ENCODE results near the gene TRABD2B. TPM values are rescaled to one million over a fixed set of nuclear protein-coding genes. Genes with fewer than 3 reads are reported as not detected.

The TRABD2B gene
- total RNA-seq, 1 donor from 2014 or later = not detected

DNA sequence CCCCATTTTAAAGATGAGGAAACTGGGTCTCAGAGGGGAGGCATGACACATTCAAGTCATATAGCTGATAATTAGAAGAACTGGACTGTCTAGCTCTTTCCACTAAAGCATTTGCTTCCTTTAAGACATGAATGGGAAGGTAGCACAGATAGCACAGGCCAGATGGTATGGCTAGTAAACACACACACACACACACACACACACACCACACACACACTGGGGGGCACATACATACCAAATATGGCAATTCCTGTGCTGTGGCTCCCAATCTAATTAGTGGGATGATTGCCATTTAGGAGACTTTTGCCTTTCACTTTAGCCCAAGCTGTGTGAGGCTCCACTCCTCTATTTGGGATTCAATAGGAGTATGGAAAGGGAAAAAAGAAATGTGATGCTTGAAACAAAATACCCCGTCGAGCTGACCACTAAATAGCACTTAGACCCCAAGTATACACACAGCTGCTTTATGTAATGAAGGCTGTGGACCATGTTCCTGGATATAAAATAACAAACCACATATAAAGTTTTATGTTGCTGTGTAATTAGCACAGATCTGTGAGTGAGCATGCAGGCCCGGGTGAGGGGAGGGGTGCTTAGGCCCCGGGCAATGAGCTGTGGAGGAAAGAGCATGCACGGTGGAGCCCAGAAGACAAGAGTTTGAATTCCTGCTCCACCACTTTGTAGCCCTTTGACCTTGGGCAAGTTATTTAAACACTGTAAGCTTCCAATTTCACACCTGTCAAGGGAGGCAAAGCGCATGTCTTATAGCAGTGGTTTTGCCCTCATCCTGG is 6.8 kb upstream of the TRABD2B start:
- no peak for DNase-seq (ENCODE audit: extremely low spot score, unreplicated experiment)
- H3K4me1 Mint-ChIP-seq (ENCODE audit: unreplicated experiment) = no peaks in the 10 kb centered on the region
- peaks cover 29% of the 10 kb centered on the region for H3K27me3 Mint-ChIP-seq (ENCODE audit: unreplicated experiment)
- no peak overlapping the region for H3K4me3 Mint-ChIP-seq (ENCODE audit: unreplicated experiment)
- TF ChIP-seq, protein P1, sequence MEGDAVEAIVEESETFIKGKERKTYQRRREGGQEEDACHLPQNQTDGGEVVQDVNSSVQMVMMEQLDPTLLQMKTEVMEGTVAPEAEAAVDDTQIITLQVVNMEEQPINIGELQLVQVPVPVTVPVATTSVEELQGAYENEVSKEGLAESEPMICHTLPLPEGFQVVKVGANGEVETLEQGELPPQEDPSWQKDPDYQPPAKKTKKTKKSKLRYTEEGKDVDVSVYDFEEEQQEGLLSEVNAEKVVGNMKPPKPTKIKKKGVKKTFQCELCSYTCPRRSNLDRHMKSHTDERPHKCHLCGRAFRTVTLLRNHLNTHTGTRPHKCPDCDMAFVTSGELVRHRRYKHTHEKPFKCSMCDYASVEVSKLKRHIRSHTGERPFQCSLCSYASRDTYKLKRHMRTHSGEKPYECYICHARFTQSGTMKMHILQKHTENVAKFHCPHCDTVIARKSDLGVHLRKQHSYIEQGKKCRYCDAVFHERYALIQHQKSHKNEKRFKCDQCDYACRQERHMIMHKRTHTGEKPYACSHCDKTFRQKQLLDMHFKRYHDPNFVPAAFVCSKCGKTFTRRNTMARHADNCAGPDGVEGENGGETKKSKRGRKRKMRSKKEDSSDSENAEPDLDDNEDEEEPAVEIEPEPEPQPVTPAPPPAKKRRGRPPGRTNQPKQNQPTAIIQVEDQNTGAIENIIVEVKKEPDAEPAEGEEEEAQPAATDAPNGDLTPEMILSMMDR (IDR thresholded peaks at IDR 0.05) = no peak
- no peaks in the 10 kb centered on the region for H3K36me3 Mint-ChIP-seq (ENCODE audit: unreplicated experiment)
- H3K27ac Mint-ChIP-seq (ENCODE audit: unreplicated experiment) = no peak overlapping the region
- no peaks in the 10 kb centered on the region for H3K9me3 Mint-ChIP-seq (ENCODE audit: unreplicated experiment)

DNA sequence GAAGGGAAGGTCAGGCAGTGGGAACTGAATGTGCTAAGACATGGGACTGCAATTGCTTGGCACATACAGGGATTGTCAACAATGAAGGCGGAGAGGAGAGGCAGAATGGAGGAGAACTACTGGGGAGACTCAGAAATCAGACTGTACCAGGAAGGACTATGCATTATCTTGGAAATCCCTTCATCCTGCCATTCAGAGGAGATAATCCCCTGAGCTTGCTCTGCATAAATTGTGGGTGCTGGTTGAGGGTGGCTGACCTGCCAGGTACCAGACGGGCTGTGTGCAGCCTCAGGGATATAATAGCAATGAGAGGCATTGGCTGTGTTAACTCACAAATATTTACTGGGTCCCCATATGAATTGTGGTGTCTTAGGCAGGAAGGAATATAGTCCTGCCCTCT is 5.0 kb upstream of the TRABD2B start:
- H3K27me3 Mint-ChIP-seq (ENCODE audit: unreplicated experiment) = peaks cover 40% of the 10 kb centered on the region
- no peaks in the 10 kb centered on the region for H3K9me3 Mint-ChIP-seq (ENCODE audit: unreplicated experiment)
- TF ChIP-seq, protein P1 (IDR thresholded peaks at IDR 0.05) = no peak
- H3K36me3 Mint-ChIP-seq (ENCODE audit: unreplicated experiment) = no peaks in the 10 kb centered on the region
- no peak overlapping the region for H3K4me3 Mint-ChIP-seq (ENCODE audit: unreplicated experiment)
- peaks cover 4% of the 10 kb centered on the region for H3K4me1 Mint-ChIP-seq (ENCODE audit: unreplicated experiment)
- H3K27ac Mint-ChIP-seq (ENCODE audit: unreplicated experiment) = no peak overlapping the region
- no peak for DNase-seq (ENCODE audit: extremely low spot score, unreplicated experiment)

DNA sequence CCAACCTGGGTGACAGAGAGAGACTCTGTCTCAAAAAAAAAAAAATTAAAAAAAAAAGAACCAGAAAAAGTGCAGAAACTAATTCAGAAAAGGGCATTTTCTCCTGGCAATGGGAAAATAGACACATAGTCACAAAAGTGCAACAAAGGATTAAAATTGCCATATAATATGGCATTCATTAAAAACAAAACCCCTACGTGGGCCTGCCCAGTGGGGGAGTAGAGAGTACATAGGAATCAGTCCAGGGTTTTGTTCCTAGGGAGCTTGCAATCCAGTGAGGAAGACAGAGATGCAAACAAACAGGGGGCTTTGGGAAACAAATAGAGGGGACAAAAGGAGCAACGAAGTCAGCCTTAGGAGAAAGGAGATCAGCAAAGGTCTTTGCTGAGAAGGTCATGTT is 4.5 kb upstream of the TRABD2B start:
- Mint-ChIP-seq H3K4me3 (ENCODE audit: unreplicated experiment) (no peak overlapping the region), H3K27ac (ENCODE audit: unreplicated experiment) (no peak overlapping the region), H3K27me3 (ENCODE audit: unreplicated experiment) (peaks cover 40% of the 10 kb centered on the region), H3K36me3 (ENCODE audit: unreplicated experiment) (no peaks in the 10 kb centered on the region), H3K4me1 (ENCODE audit: unreplicated experiment) (peaks cover 4% of the 10 kb centered on the region), H3K9me3 (ENCODE audit: unreplicated experiment) (no peaks in the 10 kb centered on the region)
- TF ChIP-seq, protein P1 (IDR thresholded peaks at IDR 0.05) = no peak
- no peak for DNase-seq (ENCODE audit: extremely low spot score, unreplicated experiment)

- Mint-ChIP-seq H3K27ac (ENCODE audit: unreplicated experiment) (no peak overlapping the region), H3K36me3 (ENCODE audit: unreplicated experiment) (no peaks in the 10 kb centered on the region), H3K9me3 (ENCODE audit: unreplicated experiment) (no peaks in the 10 kb centered on the region), H3K4me1 (ENCODE audit: unreplicated experiment) (peaks cover 9% of the 10 kb centered on the region), H3K27me3 (ENCODE audit: unreplicated experiment) (peaks cover 46% of the 10 kb centered on the region), H3K4me3 (ENCODE audit: unreplicated experiment) (no peak overlapping the region)
- no peak for DNase-seq (ENCODE audit: extremely low spot score, unreplicated experiment)
- TF ChIP-seq, protein P1 (IDR thresholded peaks at IDR 0.05) = no peak
These were observed 3.7 kb upstream of the TRABD2B start for GRCh38 chr1:48000883-48001282.

GRCh38 chr1:47999097-47999496 is 1.9 kb upstream of the TRABD2B start:
- Mint-ChIP-seq H3K27me3 (ENCODE audit: unreplicated experiment) (peaks cover 62% of the 10 kb centered on the region), H3K4me1 (ENCODE audit: unreplicated experiment) (peaks cover 9% of the 10 kb centered on the region), H3K27ac (ENCODE audit: unreplicated experiment) (no peak overlapping the region), H3K9me3 (ENCODE audit: unreplicated experiment) (no peaks in the 10 kb centered on the region), H3K36me3 (ENCODE audit: unreplicated experiment) (no peaks in the 10 kb centered on the region), H3K4me3 (ENCODE audit: unreplicated experiment) (no peak overlapping the region)
- TF ChIP-seq, protein P1 (IDR thresholded peaks at IDR 0.05) = no peak
- no peak for DNase-seq (ENCODE audit: extremely low spot score, unreplicated experiment)

Measured in osteocyte (in vitro differentiated cells).